ENCODE results near the gene SUSD3. TPM values are rescaled to one million over a fixed set of nuclear protein-coding genes. Genes with fewer than 3 reads are reported as not detected.
A peak's percentile ranks its signal among the peaks of the same experiment; 100 is the strongest.

SUSD3 gene
- total RNA-seq, 2 experiments from 2014 or later, result 34.6 to 36.7 TPM

DNA sequence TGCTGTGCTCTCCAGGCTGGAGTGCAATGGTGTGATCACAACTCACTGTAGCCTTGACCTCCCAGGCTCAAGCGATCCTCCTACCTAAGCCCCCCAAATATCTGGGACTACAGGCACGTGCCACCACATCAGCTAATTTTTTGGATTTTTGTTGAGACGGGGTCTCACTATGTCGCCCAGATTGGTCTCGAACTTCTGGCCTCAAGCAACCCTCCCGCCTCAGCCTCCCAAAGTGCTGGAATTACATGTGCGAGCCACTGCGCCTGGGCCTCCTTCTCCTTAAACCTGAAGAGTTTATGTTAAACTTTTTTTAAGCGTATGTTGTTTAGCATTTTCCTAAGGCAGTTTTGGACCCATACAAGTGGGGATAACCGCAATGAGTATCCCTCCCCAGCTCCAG is 30.8 kb upstream of the SUSD3 start:
- ATAC-seq, result no peak
- peaks cover 77% of the 10 kb centered on the region for H3K4me1 Mint-ChIP-seq (ENCODE audit: low read depth)

DNA sequence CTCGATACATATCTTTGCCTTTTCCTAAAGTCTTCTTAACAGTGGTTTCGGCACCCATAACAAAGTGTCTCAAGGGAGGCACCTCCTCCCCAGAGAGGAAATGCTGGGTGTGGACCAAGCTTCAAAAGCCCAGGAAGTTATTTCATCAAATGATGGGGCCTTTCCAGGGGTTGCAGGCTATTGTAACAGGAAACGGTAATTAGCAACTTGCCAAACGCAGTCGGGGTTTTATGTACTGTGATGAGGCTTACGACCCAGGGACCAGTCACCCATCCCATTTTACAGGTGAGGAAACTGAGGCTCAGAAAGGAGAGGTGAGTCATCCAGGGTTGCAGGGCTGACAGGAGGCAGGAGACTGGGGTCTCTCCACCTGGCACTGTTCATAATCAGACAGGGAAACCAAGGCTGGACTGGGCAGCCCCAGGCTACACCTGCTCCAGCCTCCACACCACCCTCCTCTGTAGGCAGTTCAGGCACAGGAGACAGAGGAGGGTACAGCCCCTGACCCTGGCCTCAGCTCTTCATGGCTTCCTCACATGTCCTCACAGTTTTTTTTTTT is 30.0 kb upstream of the SUSD3 start:
- intact Hi-C loops (cut with micrococcal nuclease), result loop anchor here (5.0 kb wide), 1 partner anchor 34 kb away; no protein-coding TSS in a partner anchor
- no peaks in the 10 kb centered on the region for H3K9me3 Mint-ChIP-seq
- H3K4me3 Mint-ChIP-seq, result peak overlapping the region; percentile 52
- H3K36me3 Mint-ChIP-seq (ENCODE audit: low read depth), result peaks cover 41% of the 10 kb centered on the region
- ChIA-PET POLR2A (interaction anchor here (0.6 to 2.0 kb wide), 10 partner anchors 10 to 91 kb away, joined by 3 to 13 read pairs (median 3); no protein-coding TSS in a partner anchor), CTCF (interaction anchor here (0.9 to 2.7 kb wide), 7 partner anchors 24 to 80 kb away, joined by 3 to 12 read pairs (median 4); no protein-coding TSS in a partner anchor)
- H3K27ac Mint-ChIP-seq, result peak overlapping the region; percentile 96
- peaks cover 71% of the 10 kb centered on the region for H3K4me1 Mint-ChIP-seq (ENCODE audit: low read depth)
- ATAC-seq (peak; percentile 83), DNase-seq (peak; percentile 81)
- TF ChIP-seq, protein P1, sequence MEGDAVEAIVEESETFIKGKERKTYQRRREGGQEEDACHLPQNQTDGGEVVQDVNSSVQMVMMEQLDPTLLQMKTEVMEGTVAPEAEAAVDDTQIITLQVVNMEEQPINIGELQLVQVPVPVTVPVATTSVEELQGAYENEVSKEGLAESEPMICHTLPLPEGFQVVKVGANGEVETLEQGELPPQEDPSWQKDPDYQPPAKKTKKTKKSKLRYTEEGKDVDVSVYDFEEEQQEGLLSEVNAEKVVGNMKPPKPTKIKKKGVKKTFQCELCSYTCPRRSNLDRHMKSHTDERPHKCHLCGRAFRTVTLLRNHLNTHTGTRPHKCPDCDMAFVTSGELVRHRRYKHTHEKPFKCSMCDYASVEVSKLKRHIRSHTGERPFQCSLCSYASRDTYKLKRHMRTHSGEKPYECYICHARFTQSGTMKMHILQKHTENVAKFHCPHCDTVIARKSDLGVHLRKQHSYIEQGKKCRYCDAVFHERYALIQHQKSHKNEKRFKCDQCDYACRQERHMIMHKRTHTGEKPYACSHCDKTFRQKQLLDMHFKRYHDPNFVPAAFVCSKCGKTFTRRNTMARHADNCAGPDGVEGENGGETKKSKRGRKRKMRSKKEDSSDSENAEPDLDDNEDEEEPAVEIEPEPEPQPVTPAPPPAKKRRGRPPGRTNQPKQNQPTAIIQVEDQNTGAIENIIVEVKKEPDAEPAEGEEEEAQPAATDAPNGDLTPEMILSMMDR (IDR thresholded peaks at IDR 0.05), result no peak
- H3K27me3 Mint-ChIP-seq, result no peaks in the 10 kb centered on the region

More for the DNA sequence above, 30.8 kb upstream of the SUSD3 start:
- no peak for DNase-seq
- Mint-ChIP-seq H3K36me3 (ENCODE audit: low read depth) (peaks cover 45% of the 10 kb centered on the region), H3K4me3 (peak overlapping the region; percentile 52), H3K27me3 (no peaks in the 10 kb centered on the region), H3K9me3 (no peaks in the 10 kb centered on the region), H3K27ac (peak overlapping the region; percentile 96)
- POLR2A ChIA-PET, result interaction anchor here (0.6 to 2.0 kb wide), 7 partner anchors 9 to 92 kb away, joined by 3 to 13 read pairs (median 3); no protein-coding TSS in a partner anchor
- TF ChIP-seq, protein P1 (IDR thresholded peaks at IDR 0.05), result no peak
- intact Hi-C loops (cut with micrococcal nuclease), result loop anchor here (5.0 kb wide), 1 partner anchor 35 kb away; no protein-coding TSS in a partner anchor
- CTCF ChIA-PET, result interaction anchor here (0.9 to 2.7 kb wide), 7 partner anchors 23 to 81 kb away, joined by 3 to 12 read pairs (median 4); no protein-coding TSS in a partner anchor

DNA sequence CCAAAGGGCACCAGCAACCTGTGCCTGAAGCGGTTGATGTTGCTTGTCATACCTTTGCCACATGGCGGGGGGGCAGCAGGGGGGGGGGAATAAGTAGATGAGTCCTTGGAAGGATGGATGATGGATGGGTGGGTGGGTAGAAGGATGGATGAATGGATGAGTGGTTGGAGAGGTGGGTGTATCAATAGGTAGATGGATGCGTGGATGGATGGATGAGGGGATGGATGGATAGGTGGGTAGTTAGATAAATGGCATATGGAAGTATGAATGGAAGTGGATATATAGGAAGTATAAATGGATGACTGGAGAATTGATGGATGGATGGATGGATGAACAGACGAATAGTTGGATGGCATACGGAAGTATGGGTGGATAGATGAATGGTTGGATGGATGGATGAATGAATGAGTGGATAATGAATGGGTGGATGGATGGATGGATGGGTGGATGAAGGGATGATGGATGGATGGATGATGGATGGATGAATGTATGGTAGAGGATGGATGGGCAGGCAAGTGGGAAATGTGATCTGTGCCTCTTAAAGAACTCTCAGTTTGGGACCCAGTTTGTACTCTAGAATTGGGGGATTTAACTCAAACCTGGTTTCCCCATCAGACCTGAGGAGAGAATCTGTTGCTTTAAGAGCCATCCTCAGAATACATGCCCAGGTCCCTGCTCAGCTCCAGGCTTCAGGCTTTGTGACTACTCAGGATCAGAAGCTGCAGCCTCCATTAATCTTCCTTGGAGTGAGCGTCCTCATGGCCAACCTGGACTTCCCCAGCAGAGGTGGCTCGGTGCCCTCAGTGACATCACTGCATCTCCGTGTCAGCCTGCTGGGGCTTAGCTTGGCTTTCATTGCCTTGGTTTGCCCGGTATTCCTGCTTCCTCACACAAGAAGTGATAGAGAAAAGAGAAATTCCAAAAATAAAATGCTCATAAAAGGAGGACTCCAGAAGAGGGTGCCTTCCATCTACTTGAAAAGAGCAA is 27.6 kb upstream of the SUSD3 start:
- no peaks in the 10 kb centered on the region for H3K9me3 Mint-ChIP-seq
- intact Hi-C loops (cut with micrococcal nuclease), result no loop called here
- ChIA-PET POLR2A (interaction anchor here (0.8 to 1.0 kb wide), 2 partner anchors 65 to 77 kb away, joined by 3 read pairs; partner anchors contain the start of gene CARD19), CTCF (interaction anchor here (1.5 kb wide), 1 partner anchor 10 kb away, joined by 4 read pairs; no protein-coding TSS in a partner anchor)
- no peaks in the 10 kb centered on the region for H3K27me3 Mint-ChIP-seq
- DNase-seq (no peak), ATAC-seq (no peak)
- H3K36me3 Mint-ChIP-seq (ENCODE audit: low read depth), result peaks cover 39% of the 10 kb centered on the region
- TF ChIP-seq, protein P1 (IDR thresholded peaks at IDR 0.05), result no peak
- H3K4me1 Mint-ChIP-seq (ENCODE audit: low read depth), result peaks cover 56% of the 10 kb centered on the region
- no peak overlapping the region for H3K4me3 Mint-ChIP-seq
- peak overlapping the region; percentile 60 for H3K27ac Mint-ChIP-seq

DNA sequence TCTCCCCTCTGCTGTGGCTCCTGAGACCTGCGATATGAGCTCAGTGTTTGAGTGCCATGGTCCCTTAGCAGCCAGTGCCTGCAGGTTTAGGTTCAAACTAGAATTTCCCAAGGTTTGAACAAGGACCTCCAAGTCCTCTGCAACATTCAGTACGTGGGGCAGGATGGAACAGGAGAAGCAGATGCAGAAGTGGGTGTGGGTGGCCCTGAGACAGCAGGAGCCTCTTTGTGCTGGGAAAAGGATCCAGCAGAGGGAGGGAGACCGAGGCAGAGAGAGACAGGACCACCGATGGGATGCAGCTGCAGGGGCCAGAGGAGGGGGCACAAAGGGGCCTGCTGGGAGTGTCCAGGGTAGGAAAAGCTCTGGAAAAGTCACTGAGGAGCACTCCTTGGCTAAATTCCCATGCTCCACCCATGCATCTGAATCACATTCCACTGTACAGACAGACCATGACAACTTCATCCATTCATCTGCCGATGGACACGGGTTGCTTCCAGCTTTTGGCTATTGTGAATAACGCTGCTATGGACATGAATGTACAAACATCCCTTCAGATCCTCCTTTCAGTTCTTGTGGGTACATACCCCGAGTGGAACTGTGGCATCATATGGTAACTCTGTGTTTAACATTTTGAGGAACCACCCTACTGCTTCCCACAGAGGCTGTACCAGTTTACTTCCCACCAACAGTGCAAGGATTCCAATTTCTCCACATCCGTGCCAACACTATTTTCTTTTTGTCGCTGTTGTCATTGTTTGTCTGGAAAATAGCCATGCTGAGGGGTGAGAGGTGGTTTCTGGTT is 26.7 kb upstream of the SUSD3 start:
- H3K4me1 Mint-ChIP-seq (ENCODE audit: low read depth), result peaks cover 54% of the 10 kb centered on the region
- ChIA-PET CTCF (no interaction called here), POLR2A (interaction anchor here (0.8 to 1.0 kb wide), 2 partner anchors 64 to 78 kb away, joined by 3 read pairs; partner anchors contain the start of gene CARD19)
- peaks cover 37% of the 10 kb centered on the region for H3K36me3 Mint-ChIP-seq (ENCODE audit: low read depth)
- ATAC-seq (no peak), DNase-seq (no peak)
- TF ChIP-seq, protein P1 (IDR thresholded peaks at IDR 0.05), result no peak
- no peaks in the 10 kb centered on the region for H3K9me3 Mint-ChIP-seq
- H3K27me3 Mint-ChIP-seq, result no peaks in the 10 kb centered on the region
- H3K27ac Mint-ChIP-seq, result peak overlapping the region; percentile 63
- intact Hi-C loops (cut with micrococcal nuclease), result no loop called here
- no peak overlapping the region for H3K4me3 Mint-ChIP-seq

Data from activated CD8-positive, alpha-beta T cell treated with anti-CD3 and anti-CD28 coated beads for 36 hours (primary cell).